HG02840 (cell line): ENCODE results near the gene ATP6V0A1.
"Not testable (repeated sequence)": the region's sequence is repeated elsewhere in the genome, so short reads cannot be mapped to it uniquely, and the experiment has no call there.

Experiments
- ATAC-seq: cut with Tn5 transposase; IDR thresholded peaks from one replicate; pipeline ENCODE4 v1.9.1; 2021; ENCODE audit warnings: mild to moderate bottlenecking, moderate library complexity, moderate number of reproducible peaks; ENCODE audit not compliant: unreplicated experiment, low FRiP score

The ATP6V0A1 gene

DNA sequence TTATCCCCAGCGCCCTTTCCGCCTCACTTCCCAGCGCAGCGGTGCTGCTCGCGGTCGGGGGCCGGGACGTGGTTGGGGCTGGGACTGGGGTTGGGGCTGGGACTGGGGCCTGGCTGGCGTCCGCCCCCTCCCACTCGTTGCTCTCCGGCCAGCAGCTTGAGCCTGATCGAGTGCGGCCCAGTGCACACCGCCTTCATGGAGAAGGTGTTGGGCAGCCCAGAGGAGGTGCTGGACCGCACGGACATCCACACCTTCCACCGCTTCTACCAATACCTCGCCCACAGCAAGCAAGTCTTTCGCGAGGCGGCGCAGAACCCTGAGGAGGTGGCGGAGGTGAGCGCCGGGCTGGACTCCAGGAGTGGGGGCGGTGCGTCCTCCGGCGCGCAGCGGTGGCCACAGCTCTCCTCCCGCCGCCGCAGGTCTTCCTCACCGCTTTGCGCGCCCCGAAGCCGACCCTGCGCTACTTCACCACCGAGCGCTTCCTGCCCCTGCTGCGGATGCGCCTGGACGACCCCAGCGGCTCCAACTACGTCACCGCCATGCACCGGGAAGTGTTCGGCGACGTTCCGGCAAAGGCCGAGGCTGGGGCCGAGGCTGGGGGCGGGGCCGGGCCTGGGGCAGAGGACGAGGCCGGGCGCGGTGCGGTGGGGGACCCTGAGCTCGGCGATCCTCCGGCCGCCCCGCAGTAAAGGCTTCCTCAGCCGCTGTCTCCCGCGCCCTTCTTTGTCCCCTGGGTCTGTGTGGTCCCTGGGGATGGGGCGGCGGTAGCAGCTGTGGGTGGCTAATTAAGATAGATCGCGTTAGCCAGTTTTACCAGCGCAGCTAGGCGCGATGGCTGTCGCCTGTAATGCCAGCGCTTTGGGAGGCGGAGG is 95.8 kb downstream of the ATP6V0A1 start:
- ATAC-seq, result peak; percentile 67

GRCh38 chr17:42555122-42555622 is 96.5 kb downstream of the ATP6V0A1 start:
- ATAC-seq, result no peak

DNA sequence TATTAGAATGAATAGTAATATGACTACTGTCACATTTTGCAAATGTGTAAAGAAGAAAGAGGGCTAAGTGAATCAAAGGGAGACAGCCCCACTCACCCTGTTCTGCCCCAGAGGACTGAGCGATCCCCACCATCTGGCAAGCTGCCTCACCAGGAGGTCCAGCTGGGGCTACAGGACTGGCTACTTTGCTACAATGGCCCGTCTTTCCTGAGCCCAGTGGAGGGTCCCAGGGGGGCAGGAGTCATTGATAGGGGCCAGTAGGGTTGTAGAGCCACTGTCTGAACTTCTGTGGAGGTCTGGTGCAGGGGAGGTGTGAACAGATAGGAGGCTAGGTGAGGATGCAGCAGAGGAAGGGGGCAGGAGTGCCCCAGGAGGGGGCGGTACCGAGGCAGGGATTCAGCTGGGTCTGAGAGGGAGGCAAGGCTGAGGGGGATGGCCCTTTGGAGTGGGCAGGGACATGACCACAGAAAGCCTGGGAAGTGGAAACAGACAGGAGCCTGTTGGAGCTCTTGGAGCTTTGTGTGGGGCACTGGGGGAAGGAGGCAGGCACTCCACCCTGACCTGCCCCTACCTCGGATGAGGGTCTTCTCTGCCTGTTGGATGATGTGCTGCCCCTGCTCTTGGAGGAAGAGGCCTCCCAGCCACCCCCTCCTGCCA is 97.4 kb downstream of the ATP6V0A1 start:
- ATAC-seq, result not testable (repeated sequence)

- ATAC-seq, result no peak
Observed at GRCh38 chr17:42559075-42559474, 100.4 kb downstream of the ATP6V0A1 start.

- ATAC-seq, result no peak
Observed at GRCh38 chr17:42560246-42560645, 101.6 kb downstream of the ATP6V0A1 start.

- peak; percentile 51 for ATAC-seq
Observed at GRCh38 chr17:42561897-42562387, 103.3 kb downstream of the ATP6V0A1 start, which contains the start of gene COASY. TSS of gene COASY (plus strand) at chr17:42562148. CDS start at chr17:42562623, 475 bp downstream.

DNA sequence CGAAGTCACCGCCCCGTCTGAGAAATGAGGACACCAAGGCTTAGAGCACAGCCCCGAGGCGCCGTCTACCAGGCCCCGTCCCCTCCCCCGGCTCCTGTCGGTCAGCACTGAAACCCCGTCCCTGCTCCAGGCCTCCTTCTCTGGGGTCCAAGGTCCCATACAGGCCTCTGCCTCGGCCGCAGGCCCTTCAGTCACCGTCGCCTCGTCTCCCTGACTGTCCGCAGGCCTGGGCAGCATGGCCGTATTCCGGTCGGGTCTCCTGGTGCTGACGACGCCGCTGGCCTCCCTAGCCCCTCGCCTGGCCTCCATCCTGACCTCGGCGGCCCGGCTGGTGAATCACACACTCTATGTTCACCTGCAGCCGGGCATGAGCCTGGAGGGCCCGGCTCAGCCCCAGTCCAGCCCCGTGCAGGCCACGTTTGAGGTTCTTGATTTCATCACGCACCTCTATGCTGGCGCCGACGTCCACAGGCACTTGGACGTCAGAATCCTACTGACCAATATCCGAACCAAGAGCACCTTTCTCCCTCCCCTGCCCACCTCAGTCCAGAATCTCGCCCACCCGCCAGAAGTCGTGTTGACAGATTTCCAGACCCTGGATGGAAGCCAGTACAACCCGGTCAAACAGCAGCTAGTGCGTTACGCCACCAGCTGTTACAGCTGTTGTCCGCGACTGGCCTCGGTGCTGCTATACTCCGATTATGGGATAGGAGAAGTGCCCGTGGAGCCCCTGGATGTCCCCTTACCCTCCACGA is 103.9 kb downstream of the ATP6V0A1 start:
- peak; percentile 6 for ATAC-seq

- no peak for ATAC-seq
Observed at GRCh38 chr17:42563143-42563509, 104.4 kb downstream of the ATP6V0A1 start.

DNA sequence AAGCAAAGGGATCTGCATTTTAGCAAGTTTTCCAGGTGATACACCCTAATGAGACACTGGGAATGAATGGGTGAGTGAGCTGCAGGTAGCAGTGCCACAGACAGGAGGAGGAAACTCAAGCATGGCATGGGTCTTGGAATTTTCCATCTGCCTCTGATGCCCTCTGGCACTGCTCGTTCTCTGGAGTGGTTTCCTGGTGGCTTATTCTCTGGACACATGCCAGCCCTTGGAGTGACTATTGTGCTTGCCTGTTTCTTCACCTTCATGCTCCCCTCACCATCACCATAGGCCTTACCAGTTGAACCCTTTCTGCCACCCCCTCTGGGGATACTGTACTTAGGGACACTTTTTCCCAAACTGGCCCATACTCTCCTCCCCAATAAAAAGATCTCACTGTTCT is 104.9 kb downstream of the ATP6V0A1 start:
- no peak for ATAC-seq

- no peak for ATAC-seq
Observed at GRCh38 chr17:42563950-42564349, 105.3 kb downstream of the ATP6V0A1 start.

DNA sequence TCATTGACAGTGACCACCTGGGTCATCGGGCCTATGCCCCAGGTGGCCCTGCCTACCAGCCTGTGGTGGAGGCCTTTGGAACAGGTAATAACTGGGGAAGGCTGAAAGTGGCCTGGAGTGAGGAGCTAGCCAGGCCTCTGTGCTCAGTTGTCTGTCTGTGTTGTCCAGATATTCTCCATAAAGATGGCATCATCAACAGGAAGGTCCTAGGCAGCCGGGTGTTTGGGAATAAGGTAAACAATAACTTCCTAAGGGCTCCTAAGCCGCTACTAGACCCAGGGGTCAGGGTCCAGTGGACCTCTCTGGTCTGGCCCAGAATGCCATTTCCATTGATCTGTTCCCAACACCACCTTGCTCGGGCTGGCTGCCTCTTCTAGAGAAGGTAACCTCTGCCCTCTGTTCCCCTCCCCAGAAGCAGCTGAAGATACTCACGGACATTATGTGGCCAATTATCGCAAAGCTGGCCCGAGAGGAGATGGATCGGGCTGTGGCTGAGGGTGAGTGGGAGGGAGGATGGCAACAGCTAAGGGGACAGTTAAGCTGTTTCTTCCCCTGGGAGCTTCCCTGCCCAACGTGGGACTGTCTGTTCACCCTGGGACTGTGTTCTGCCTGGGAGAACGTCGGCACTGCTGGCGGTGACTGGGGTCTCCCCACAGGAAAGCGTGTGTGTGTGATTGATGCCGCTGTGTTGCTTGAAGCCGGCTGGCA is 106.3 kb downstream of the ATP6V0A1 start:
- no peak for ATAC-seq

DNA sequence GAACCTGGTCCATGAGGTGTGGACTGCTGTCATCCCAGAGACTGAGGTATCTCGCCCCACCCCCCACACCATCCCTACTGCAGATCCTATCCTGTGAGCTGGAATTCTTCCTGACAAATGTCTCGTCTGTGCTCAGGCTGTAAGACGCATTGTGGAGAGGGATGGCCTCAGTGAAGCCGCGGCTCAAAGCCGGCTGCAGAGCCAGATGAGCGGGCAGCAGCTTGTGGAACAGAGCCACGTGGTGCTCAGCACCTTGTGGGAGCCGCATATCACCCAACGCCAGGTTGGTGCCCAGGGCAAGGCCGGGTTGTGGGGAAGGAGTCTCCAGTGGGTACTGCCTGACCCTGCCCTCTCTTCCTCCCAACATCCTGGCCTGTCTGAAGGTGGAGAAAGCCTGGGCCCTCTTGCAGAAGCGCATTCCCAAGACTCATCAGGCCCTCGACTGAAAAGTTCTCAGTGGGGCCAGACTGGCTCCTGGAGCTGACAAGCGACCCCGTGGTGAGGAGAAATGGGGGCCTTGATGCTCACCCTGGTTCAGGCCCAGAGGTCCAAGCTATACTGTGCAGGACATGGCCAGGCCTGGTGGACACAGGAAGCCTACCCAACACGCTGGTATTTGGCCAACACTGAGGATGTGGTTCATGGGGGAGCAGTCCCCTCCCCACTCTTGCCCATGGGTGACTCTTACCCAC is 107.0 kb downstream of the ATP6V0A1 start:
- ATAC-seq, result no peak

GRCh38 chr17:42566215-42566882 is 107.7 kb downstream of the ATP6V0A1 start:
- no peak for ATAC-seq

DNA sequence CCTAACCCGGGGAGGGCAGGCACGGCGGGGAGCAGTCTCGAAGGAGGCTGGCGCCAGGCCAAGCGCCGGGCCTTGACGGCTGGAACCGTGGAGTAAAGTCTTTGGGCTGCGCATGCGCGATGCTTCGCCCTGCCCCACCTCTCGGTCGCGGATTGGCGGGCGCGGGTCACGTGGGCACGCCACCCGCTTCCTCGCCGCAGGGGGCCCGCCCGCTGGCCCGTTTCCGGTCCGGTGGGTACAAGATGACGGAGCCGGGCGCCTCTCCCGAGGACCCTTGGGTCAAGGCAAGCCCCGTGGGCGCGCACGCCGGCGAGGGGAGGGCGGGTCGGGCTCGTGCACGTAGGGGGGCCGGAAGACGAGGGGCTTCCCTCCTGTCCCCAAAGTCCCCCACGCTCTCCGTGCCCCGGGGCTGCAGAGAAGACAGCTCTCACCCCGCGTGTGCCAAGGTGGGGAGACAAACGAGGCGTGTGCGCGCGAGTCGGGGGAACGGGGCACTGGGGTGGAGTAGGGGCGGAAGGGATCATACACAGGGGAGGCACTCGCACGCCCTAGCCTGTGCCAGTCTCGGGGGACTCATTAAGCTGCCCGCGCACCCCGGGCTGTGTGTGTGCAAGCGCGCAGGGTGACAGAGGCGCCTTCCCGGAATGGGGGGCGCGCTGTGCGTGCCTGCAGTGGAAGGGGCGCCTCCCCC is 108.3 kb downstream of the ATP6V0A1 start, which contains the start of gene MLX:
TSS of gene MLX (plus strand) at position 218 of the 691 bp plus-strand sequence. CDS start at position 243, 25 bp downstream.
- ATAC-seq, result peak; percentile 63

DNA sequence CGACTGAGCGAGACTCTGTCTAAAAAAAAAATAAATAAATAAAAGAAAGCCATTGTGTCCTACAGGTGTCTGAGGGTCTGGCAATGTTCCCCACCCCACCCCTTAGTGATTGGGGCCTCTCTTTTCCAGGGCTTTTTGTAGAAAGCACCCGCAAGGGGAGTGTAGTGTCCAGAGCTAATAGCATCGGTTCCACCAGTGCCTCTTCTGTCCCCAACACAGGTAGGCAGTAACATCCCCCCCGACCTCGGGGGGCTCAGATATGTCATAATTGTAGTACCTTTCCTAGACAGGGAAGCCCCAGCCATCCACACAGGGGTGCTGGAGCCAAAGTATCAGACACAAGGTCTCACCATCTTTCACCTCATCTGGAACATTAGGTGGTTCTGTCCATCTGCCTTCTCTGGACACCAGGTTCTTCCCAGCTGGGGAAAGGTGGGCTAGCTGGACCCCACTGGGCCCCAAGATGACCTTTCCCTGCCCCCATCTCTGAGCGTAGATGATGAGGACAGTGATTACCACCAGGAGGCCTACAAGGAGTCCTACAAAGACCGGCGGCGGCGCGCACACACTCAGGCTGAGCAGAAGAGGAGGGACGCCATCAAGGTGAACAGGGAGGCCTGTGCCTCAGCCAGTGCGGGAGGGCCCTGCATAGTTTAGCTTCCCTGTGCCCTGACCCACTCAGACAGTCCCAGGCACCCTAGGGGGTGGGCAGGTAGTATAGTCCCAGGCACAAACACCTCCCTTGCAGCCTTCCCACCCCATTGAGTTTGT is 109.8 kb downstream of the ATP6V0A1 start:
- ATAC-seq, result no peak

- no peak for ATAC-seq
Observed at GRCh38 chr17:42571435-42572225, 113.0 kb downstream of the ATP6V0A1 start.
